ENCODE results near the gene MAN2A1. TPM values are rescaled to one million over a fixed set of nuclear protein-coding genes. Genes with fewer than 3 reads are reported as not detected.
A peak's percentile ranks its signal among the peaks of the same experiment; 100 is the strongest.

MAN2A1 gene
- total RNA-seq, 6 experiments from 2014 or later, result 48.1 to 68.8 (median 61.9) TPM

- Histone ChIP-seq H3K9me3 (no peaks in the 10 kb centered on the region), H3K4me3 (no peak overlapping the region), H3K36me3 (no peaks in the 10 kb centered on the region), H3K27me3 (no peaks in the 10 kb centered on the region), H3K4me1 (peaks cover 0 to 53% (median 21%) of the 10 kb centered on the region in 4 donors), H3K27ac (no peak overlapping the region)
- WGBS (ENCODE audit: insufficient coverage, low coverage, low lambda C conversion rate, missing lambda C conversion rate), result 55% methylated on average over 1 of the region's 1 CpG
- TF ChIP-seq CTCF (IDR thresholded peaks at IDR 0.05), result no peak
- TF ChIP-seq POLR2A (IDR thresholded peaks at IDR 0.05), result no peak
- intact Hi-C loops (cut with DNase I), result no loop called here
- DNase-seq (no peak), ATAC-seq (no peak)
Observed at GRCh38 chr5:109697339-109697738, 7.6 kb downstream of the MAN2A1 start.

- Histone ChIP-seq H3K9me3 (no peaks in the 10 kb centered on the region), H3K27ac (no peak overlapping the region), H3K36me3 (no peaks in the 10 kb centered on the region), H3K4me1 (peaks cover 0 to 29% (median 10%) of the 10 kb centered on the region in 4 donors), H3K4me3 (no peak overlapping the region), H3K27me3 (no peaks in the 10 kb centered on the region)
- intact Hi-C loops (cut with DNase I), result no loop called here
- 69% methylated on average over 3 of the region's 3 CpGs for WGBS (ENCODE audit: insufficient coverage, low coverage, low lambda C conversion rate, missing lambda C conversion rate)
- no peak for TF ChIP-seq POLR2A (IDR thresholded peaks at IDR 0.05)
- no peak for TF ChIP-seq CTCF (IDR thresholded peaks at IDR 0.05)
- no peak for DNase-seq
- no peak for ATAC-seq
Observed at GRCh38 chr5:109700516-109701153, 10.9 kb downstream of the MAN2A1 start.

GRCh38 chr5:109701252-109701651 is 11.5 kb downstream of the MAN2A1 start:
- Histone ChIP-seq H3K36me3 (no peaks in the 10 kb centered on the region), H3K4me3 (no peak overlapping the region), H3K9me3 (no peaks in the 10 kb centered on the region), H3K27ac (no peak overlapping the region), H3K27me3 (no peaks in the 10 kb centered on the region), H3K4me1 (peaks cover 0 to 23% (median 9%) of the 10 kb centered on the region in 4 donors)
- intact Hi-C loops (cut with DNase I), result no loop called here
- DNase-seq, result no peak
- no peak for TF ChIP-seq CTCF (IDR thresholded peaks at IDR 0.05)
- no peak for TF ChIP-seq POLR2A (IDR thresholded peaks at IDR 0.05)
- 87% methylated on average over 2 of the region's 2 CpGs for WGBS (ENCODE audit: insufficient coverage, low coverage, low lambda C conversion rate, missing lambda C conversion rate)
- no peak for ATAC-seq

- H3K36me3 ChIP-seq, result no peaks in the 10 kb centered on the region
- intact Hi-C loops (cut with DNase I), result no loop called here
- DNase-seq (no peak), ATAC-seq (peak in 1 of 4 donors; percentile 33)
- TF ChIP-seq CTCF (IDR thresholded peaks at IDR 0.05) (no peak), POLR2A (IDR thresholded peaks at IDR 0.05) (no peak)
- no peak overlapping the region for H3K4me3 ChIP-seq
- H3K9me3 ChIP-seq, result no peaks in the 10 kb centered on the region
- no peaks in the 10 kb centered on the region for H3K27me3 ChIP-seq
- H3K4me1 ChIP-seq, result peaks cover 0 to 20% (median 7%) of the 10 kb centered on the region in 4 donors
- WGBS (ENCODE audit: insufficient coverage, low coverage, low lambda C conversion rate, missing lambda C conversion rate), result 73% methylated on average over 2 of the region's 2 CpGs
- H3K27ac ChIP-seq, result no peak overlapping the region
Observed at GRCh38 chr5:109701792-109702191, 12.1 kb downstream of the MAN2A1 start.

Measured in right lobe of liver (tissue), 6 donors.